GM03348 (cell line): Measurements from ENCODE around the gene REM1.
"Not testable (repeated sequence)": the region's sequence is repeated elsewhere in the genome, so short reads cannot be mapped to it uniquely, and the experiment has no call there.

Experiments used
- DNase-seq: peaks from one replicate; pipeline ENCODE4 v3.0.0; 2012; ENCODE audit warnings: low spot score

Gene REM1

DNA sequence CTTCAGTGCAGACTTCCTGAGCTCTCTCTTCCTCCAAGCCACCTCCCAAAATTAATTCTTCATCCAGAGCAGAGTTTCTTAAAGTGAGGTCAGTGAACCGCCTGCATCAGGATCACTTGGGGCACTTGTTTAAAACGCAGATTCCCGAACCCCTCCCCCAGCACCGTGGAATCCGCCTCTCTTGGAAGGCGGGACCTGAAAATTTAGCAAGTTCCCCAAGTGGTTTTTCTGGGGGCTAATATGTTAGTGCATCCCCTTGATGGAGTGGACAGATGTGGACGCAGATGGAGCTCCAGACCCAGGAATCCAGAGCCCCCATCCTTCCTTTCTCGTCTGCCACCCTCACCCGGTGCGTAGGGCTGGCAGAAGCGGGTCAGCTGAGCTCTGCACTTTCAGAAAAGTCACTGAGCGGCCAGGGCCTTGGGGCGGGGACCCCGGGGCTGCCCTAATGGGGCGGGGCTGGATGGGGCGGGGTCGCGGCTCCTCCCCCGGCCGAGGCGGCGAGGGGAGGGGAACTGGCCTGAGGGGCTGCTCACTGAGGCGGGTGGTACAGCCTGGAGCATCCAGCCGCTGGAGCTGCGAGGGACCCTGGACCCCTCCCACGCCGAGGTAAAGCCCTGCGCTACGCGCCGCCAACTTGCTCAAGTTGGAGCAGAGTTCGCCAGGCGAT is at the start of gene REM1, which contains the start of gene DEFB124:
REM1 (plus strand) TSS at position 531 of the 670 bp plus-strand sequence. CDS start 1,158 bp downstream, outside the sequence.
DEFB124 (minus strand) TSS at position 370 of the 670 bp plus-strand sequence. CDS start 2,114 bp downstream, outside the sequence.
- DNase-seq: no peak

DNA sequence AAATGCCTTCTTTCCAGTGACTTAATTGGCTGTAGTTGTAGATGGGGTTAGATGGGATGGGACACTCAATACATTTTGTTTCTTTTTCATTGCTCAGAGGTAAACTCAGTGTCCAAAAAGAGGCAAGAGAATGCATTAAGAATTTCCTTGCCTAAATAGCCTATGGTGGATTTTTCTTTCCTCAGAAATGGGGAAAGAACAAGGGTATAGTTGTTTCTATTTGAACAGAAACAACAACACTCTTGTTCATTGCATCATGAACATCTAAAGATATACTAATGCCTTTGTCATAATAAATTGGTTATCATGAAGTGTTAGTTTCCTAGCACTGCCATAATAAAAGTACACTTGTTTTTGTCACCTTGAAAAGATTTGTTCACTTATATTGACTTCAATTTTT is 49.3 kb upstream of the REM1 start:
- no peak for DNase-seq

GRCh38 chr20:31426891-31427551 is 48.1 kb upstream of the REM1 start:
- not testable (repeated sequence) for DNase-seq

GRCh38 chr20:31427576-31427975 is 47.5 kb upstream of the REM1 start:
- not testable (repeated sequence) for DNase-seq

GRCh38 chr20:31430568-31431115 is 44.4 kb upstream of the REM1 start:
- no peak for DNase-seq

DNA sequence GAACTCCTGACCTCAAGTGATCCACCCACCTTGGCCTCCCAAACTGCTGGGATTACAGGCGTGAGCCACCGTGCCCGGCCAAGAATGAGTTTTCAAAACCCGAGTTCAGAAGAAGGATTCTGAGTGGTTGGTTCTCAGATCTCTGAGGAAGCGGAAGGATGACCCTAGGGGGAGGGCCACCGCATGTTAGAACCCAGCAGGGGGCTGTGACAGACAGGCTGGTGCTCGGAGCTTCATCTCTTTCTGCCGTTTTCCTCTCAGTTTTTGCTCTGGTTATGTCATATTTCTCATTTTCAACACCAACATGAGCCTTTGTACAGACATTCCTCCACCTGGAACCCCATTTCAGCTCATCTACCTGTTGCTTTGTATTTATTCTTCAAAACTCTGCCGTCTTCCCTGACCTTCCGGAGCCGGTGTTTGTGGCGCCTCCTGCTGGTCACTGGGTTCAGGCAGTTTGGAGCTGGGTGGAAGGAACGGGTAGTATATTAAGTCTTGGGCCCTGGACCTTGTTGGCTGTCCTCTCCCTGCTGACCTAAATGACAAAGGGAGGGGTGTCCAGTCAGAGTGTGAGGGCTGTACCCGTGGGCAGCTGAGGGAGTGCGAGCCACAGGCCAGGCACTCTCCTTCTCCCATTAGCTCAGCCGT is 35.0 kb upstream of the REM1 start, which contains the start of gene DEFB123:
DEFB123 (plus strand) TSS at position 621 of the 648 bp plus-strand sequence. CDS start 67 bp downstream, outside the sequence.
- DNase-seq: no peak

GRCh38 chr20:31446084-31446819 is 28.8 kb upstream of the REM1 start:
- no peak for DNase-seq

DNA sequence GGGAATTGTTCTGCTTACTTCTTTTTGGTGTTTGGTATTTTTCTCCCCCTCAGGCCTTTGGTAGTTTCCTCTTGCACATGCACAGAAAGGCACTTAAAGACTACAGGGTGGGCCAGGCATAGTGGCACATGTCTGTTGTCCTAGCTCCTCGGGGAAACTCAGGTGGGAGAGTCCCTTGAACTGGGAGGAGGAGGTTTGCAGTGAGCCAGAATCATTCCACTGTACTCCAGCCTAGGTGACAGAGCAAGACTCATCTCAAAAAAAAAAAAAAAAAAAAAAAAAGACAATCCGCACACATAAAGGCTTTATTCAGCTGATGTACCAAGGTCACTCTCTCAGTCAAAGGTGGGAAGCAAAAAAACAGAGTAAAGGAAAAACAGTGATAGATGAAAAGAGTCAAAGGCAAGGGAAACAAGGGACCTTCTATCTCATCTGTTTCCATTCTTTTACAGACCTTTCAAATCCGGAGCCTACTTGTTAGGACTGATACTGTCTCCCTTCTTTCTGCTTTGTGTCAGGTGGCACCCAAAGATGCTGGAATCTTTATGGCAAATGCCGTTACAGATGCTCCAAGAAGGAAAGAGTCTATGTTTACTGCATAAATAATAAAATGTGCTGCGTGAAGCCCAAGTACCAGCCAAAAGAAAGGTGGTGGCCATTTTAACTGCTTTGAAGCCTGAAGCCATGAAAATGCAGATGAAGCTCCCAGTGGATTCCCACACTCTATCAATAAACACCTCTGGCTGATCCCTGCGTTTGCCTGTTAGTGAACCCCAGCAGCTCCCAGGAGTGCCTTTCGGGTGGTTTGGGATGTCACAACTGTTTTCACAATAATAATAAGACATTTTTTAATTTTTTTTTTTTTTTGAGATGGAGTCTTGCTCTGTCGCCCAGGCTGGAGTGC is 25.3 kb upstream of the REM1 start:
- DNase-seq: no peak

GRCh38 chr20:31452575-31452974 is 22.5 kb upstream of the REM1 start:
- DNase-seq: no peak

DNA sequence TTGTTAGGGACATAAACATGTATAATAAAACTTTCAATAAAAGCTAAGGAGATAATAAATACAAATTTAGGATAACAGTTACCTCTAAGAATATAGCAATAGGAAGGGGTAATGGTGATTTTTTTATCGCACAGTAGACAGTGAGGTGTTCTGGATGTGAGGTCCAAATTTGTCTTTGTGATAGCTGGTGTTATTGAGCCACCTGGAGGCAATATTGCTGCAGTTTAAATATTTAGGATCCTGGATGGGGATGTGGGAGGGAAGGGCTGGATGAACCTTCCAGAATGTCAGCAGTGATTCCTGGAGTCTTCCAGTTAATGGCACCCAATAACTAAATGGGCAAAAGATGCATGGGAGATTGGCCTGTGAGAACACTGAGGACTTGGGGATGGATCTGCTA is 20.7 kb upstream of the REM1 start:
- DNase-seq: no peak

DNA sequence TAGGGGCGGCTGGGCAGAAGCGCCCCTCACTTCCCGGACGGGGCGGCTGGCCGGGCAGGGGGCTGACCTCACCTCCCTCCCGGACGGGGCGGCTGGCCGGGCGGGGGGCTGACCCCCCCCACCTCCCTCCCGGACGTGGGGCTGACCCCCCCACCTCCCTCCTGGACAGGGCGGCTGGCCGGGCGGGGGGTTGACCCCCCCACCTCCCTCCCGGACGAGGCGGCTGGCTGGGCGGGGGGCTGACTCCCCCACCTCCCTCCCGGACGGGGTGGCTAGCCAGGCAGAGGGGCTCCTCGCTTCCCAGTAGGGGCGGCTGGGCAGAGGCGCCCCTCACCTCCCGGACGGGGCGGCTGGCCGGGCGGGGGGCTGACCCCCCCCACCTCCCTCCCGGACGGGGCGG is 4.1 kb upstream of the REM1 start:
- DNase-seq: not testable (repeated sequence)

GRCh38 chr20:31472395-31473330 is 2.4 kb upstream of the REM1 start:
- DNase-seq: peak; percentile 20

GRCh38 chr20:31473331-31474096 is 1.6 kb upstream of the REM1 start:
- no peak for DNase-seq

DNA sequence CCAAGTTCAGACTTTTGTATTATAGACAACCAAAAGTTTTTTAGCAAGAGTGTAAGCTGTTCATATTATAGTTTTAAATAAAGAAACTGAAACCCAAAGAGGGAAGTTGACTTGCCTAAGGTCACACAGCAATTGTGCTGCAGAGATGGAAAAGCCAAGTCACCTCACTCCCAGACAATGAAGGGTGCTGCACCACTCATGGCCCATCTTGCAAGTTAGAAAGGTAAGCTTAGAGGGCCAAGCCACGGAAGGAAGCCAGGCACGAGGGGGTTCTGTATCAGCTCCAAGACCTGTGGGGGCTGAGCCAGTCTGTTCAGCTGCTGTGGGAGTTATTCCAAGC is 1.0 kb upstream of the REM1 start:
- DNase-seq: no peak

DNA sequence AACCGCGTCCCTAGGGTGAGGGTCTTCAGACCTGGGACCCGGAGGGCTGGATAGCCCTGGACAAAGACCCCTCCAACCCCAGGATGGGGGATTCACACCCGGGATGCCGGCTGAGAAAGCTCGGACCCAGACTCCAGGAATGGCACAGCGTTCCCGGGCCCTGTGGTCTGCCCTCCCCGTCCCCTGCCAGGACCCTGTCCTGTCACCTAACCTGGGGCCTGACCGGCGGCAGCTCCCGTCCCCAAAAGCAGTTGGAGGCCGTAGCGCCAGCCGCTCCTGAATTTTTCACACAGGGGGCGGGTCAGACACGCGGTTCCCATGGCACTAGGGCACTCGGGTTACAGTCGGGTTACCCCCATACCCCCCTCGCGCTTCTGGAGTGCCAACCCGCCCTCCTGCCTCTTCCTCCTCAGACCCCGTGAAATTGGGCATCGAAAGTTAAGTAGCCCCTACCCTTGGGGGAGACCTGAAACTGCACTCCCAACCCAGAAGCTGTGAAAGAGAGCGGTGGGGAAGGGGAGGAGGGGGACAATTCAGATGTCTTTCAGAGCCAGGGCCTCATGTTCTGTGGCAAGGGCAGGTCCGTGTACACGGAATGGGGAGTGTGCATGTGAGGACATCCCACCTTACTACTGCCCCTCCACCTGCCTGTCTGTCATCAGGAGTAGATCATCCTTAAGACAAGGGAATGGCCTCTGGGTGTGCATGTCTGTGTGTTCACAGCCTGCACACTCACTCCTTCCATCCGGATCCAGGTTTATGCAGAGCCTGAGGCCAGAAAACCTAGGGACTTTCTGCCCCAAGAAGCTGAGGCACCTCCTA is 595 bp downstream of the REM1 start:
- DNase-seq: no peak

DNA sequence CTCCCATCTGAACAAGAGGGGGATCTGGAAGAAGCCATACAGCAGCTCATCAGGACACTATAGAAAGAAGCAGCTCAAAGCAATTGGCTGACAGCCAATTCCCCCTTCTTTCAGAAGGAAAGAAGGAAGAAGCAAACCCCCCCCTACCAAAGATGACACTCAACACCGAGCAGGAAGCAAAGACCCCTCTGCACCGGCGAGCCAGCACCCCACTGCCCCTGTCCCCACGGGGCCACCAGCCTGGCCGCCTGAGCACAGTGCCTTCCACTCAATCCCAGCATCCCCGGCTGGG is 1.2 kb downstream of the REM1 start:
- DNase-seq: no peak

DNA sequence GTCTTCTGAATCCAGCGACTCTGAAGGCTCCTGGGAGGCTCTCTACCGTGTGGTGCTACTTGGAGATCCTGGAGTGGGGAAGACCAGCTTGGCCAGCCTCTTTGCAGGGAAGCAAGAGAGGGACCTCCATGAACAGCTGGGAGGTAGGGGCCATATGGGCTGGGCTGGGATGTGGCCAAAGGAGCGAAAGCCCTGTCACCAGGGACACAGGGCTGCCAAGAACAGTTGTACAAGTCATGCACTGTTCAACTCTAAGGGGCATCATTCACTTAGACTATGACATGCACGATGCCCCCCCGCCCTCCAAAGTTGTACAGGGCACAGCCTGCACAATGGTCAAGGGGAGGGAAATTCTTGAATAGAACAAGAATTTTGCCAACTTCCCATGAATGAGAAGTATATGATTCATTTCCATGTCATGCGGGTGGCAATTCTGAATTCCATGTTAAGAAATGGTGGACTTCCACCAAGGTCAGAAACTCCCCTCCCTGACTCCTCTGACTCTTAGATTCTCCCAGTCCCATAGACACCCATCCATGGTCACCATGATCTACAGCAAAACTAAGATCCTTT is 1.6 kb downstream of the REM1 start:
- DNase-seq: no peak

GRCh38 chr20:31484001-31484400 is 8.9 kb downstream of the REM1 start:
- DNase-seq: no peak
